Stimulated activated CD8-positive, alpha-beta memory T cell treated with anti-CD3 and anti-CD28 coated beads, Interleukin-7, amount 100 ng/mL, for 48 hours (primary cell): Measurements from ENCODE around the gene EXOSC10.
"Not testable (repeated sequence)": the region's sequence is repeated elsewhere in the genome, so short reads cannot be mapped to it uniquely, and the experiment has no call there.

Source experiments
- DNase-seq, 2 donors: peaks; one replicate each; pipeline ENCODE4 v3.0.0-alpha.2; 2020; ENCODE audit warnings: low read depth in 1 of 2; ENCODE audit errors: extremely low read depth in 1 of 2

EXOSC10 gene

DNA sequence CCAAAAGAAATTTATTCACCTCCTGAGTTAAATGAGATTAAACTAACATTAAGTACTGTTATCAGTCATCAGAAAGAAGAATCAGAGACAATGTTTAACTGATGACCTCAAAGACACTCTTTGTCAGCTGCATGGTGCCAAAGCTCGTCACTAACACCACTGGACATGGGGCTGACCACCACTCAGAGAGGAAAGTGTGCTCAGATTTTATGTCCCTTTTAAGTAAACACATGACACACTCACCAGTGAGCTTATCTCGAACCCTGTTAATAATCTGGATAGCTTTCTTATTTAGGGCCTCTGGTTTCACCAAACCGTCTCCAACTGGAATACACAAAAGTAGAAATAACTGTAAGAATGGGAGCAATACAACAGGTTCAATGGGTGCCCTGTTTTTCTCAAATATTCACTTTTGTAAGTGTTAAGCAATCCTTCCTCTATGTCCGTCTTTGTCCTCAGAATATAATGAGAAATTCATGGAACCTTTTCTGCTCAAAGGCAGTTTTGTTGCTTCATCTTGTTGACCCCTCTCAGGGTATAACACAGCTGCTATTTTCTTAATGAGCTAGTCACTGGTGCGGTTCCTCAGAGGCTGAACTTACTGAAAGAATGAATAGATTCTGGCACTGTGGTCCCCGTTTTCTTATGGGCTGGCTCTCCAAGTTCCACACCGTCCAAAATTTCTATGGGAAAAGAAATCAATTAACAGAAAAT is 9.5 kb upstream of the EXOSC10 start:
- DNase-seq = no peak

DNA sequence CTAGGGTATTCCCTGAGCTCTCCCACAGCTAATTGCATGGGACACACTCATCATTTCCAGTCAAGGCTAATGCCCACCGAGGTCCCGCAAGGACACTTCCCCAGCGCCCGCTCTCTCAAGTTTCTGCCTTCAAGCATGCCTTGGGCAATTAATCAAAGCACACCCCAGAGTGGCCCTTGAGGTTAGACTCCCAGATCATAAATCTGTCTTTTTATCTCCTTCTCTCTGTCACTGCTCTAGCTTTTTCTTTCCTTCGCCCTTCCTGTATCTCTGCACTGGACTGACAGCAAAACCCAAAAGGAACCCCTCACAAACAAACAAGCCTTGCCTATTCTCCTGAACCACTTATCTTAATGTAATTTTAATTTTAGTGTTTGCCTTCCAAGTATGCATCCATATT is 7.9 kb upstream of the EXOSC10 start:
- DNase-seq = no peak

DNA sequence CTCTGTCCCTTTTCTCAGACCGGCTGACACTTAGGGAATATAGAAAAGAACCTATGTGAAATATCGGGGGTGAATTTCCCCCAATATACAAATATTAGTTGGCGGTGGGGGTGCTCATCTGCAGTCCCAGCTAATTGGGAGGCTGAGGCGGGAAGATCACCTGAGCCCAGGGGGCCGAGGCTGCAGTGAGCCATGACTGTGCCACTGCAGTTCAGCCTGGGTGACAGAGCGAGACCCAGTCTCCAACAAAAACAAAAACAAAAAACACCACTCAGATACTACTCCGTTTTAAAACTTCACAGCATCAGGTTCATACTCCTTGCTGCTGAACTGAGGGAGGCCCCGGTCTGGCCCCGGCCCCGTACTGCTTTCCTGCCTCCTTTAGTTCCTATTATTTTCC is 5.9 kb upstream of the EXOSC10 start:
- no peak for DNase-seq

DNA sequence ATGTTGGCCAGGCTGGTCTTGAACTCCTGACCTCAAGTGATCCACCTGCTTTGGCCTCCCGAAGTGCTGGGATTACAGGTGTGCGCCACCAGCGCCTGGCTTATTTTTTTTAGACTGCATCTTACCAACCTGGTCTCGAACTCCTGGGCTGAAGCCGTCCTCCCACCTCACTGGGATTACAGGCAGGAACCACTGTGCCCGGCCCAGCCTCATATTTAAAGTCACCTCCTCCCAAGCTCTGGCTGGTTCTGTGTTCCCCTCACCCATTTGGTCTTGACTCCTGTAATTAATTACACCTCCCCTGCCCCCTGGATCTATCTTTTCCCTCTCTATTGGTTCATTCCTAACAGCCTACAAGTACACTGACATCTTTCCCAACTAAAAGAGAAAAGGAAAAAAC is 1.7 kb upstream of the EXOSC10 start:
- no peak for DNase-seq

DNA sequence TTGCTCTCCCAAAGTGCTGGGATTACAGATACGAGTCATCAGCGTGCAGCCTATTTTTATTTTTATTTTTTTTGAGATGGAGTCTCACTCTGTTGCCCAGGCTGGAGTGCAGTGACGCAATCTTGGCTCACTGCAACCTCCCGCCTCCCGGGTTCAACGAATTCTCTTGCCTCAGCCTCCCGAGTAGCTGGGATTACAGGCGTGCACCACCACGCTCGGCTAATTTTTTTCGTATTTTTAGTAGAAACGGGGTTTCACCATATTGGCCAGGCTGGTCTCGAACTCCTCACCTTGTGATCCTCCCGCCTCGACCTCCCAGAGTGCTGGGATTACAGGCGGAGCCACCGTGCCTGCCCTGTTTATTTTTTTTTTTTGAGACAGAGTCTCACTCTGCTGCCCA is 1.1 kb upstream of the EXOSC10 start:
- not testable (repeated sequence) for DNase-seq

DNA sequence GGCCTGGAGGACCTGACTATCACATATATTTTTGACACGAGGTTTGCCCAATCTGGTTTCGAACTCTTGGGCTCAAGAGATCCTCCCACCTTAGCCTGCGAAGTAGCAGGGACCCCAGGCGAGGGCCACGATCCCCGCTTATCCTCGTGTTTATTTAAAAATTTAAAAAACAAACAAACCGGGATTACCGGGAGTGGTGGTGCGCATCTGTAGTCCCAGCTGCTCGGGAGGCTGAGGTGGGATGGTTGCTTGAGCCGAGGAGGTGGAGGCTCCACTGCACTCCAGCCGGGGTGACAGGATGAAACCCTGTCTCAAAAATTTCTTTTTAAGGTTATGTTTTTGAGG is 452 bp upstream of the EXOSC10 start:
- DNase-seq = no peak

DNA sequence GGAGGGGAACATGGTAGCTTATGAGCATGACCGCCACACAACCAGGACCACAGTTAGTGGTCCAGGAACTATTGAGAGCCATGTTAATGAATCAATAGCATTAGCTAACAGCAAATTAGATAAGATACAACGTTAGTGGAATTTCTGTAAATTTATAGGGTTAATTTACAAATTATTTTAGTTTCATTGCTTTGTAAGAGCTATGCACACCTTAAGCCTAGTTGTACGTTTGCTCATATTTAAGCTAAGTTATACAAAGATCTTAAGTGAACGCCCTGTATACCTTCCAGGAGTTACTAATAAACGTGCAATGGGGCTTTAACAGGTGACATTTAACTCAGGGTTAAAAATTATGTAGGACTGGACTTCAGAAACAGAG is 749 bp downstream of the EXOSC10 start:
- DNase-seq = no peak

DNA sequence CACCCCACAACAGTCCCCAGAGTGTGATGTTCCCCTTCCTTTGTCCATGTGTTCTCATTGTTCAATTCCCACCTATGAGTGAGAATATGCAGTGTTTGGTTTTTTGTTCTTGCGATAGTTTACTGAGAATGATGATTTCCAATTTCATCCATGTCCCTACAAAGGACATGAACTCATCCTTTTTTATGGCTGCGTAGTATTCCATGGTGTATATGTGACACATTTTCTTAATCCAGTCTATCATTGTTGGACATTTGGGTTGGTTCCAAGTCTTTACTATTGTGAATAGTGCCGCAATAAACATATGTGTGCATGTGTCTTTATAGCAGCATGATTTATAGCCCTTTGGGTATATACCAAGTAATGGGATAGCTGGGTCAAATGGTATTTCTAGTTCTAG is 15.9 kb downstream of the EXOSC10 start:
- DNase-seq = not testable (repeated sequence)

DNA sequence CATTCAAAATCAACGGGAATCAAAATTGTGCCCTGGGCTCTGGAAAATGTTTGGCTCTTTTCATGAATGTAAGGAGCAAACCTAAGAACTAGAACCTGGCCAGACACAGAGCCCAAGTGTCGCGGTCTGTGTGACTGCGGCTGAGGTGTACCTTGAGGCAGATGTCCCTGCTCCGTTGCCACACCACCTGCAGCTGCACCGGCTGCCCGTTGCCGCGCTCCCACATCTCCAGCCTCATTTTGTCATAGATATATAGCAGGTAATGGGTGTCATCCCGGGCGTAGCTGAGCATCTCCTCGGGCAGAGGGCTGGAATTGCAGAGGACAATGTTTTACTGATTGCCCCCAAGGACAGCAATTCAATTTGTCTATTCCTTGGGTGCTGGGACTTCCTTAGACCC is 18.7 kb downstream of the EXOSC10 start:
- no peak for DNase-seq

DNA sequence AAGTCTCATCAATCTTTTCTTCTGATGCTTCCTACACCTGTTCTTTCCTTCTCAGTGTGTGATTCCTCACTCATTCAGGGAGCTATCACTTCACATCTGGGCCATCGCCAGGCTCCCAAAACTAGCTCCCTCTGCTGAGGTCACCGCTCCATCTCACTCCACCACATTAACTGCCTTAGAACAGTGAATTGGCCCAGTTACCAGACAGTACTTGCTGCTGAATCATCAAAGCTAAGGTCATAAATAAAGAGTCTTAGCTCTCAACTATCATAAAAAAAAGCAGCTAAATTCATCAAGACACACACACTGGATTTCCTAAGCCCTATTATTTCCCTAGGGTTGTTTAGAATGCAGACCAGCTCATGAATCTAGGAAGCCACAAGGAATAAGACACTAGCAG is 21.0 kb downstream of the EXOSC10 start:
- DNase-seq = no peak

DNA sequence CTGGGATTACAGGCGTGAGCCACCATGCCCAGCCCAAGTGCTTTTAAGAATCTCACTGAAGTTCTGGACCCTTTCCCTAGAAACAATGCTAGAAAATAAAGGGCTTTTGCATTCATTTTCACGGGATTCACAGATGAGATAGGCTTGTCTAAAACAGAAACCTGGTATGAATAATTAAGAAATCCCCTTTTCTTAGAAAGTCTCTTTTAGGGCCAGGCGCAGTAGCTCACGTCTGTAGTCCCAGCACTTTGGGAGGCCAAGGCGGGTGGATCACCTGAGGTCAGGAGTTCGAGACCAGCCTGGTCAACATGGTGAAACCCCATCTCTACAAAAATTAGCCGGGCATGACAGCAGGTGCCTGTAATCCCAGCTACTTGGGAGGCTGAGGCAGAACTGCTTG is 26.3 kb downstream of the EXOSC10 start:
- not testable (repeated sequence) for DNase-seq

DNA sequence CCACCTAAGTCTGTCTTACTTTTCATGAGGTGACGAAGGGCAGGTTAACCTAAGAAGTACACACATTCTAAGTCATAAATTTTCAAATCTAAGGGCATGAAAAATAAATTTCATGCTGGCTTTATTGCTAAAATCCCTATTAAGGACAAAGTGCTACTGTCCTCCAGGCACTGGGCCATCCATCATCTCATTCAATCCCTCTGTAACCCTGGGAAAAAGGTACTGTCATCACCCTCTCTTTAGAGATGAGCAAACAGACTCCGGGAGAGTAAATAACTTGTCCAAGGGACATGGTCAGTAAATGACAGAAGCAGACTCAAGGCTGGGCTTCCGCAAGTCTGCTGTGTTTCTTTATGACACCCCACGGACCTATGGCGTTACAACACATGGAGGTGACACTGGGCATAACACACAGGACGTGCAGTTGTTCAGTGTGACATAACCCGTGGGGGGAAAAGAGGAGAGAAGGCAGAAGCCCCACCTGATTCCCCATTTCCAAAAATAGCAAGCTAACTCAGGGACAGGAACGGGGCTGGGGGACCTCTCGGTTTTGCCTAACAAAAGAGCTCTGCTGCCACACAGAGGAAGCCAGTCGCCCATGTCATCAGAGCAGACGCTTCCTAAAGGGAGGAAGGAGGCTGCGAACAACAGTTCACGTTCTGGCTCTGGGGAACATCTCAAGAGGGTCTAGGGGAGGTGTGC is 27.3 kb downstream of the EXOSC10 start:
- no peak for DNase-seq

DNA sequence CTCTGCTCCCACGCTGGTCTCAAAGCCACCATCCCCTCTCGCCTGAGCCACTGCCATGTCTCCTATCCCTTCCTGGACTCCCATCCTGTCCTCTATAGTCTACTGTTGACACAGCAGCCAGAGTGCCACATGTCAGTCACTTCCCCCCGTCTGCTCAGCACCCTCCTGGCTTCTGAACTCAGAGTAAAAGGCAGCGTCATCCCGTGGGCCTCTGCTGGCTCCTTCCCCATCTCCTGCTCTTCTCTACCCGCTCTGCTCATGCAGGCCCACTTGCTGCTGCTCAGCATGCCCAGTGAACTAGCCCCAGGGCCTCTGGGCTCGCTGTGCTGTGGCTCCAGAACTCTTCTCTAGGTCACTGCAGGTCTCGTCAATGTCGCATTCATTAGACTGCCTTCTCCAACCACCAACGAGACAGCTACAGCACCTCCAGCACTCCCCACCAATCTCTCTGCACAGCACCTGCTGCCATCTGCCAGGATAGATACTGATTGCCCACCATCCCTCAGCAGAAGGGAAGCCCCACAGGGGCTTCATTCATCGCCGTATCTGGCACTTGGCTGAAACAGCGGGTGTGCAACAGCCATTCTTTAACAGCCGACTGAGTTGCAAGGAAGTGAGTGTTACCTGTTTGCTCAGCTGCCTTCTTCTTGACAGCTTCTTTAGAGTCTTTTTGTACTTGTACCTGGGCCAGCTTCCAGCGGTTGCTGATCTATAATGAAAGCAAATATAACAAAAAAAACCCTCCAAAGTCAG is 28.0 kb downstream of the EXOSC10 start:
- DNase-seq = no peak

DNA sequence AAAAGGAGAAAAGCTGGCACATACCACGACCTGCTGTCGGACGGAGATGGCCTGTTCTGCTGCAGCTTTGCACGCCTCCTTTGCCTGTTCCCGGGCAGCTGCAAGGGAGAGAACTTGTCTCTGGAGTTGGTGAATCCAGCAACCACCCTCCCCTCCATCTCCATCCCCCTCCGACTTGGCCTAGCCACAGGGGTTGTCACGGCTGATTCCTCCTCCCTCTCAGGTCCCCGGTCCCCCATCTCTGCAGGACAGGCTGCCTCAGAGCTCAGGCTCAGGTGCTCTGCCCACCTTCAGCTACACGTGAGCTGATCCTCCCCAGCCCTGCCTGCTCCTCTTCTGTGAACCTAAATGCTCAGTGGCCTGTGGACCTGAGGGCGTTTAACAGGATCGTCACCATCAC is 28.8 kb downstream of the EXOSC10 start:
- no peak for DNase-seq

DNA sequence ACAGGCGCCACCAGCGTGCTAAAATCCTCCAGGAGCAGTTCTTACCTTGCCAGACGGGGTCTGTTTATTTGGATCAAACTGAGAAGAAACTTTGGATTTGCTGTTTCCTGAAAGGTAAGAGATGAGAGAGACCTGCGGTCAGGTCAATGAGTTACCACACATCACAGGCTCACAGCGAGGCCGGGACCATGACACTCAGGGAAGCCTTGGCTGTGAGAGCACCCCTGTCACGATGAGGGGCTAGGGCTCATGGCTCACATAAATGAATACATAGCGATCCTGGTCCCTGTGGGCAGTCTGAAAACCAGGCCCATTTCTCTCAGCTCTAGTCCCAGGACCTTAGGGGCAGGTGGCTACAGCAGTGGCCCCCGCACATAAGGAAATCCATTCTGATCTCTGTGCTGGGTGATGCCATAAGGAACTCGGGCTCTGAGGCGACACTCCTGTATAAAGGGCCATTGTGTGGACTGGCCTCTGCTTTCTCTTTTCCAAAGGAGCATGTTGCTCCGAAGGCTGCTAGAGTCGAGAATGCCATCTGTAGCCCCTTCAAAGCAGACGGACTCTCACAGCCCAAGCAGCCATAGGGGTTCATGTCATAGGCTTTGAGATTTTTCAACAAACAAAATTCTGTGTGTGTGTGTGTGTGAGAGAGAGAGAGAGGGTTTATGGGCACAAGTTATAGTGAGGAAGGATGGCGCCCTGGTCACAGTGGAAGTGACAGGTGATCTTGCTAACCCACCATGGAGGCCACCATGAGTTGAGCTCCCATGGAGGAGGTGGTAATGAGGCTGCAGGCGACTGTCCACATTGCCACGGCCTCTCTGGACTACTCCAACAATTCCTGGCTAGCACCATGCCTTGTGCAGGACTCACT is 30.8 kb downstream of the EXOSC10 start:
- no peak for DNase-seq

DNA sequence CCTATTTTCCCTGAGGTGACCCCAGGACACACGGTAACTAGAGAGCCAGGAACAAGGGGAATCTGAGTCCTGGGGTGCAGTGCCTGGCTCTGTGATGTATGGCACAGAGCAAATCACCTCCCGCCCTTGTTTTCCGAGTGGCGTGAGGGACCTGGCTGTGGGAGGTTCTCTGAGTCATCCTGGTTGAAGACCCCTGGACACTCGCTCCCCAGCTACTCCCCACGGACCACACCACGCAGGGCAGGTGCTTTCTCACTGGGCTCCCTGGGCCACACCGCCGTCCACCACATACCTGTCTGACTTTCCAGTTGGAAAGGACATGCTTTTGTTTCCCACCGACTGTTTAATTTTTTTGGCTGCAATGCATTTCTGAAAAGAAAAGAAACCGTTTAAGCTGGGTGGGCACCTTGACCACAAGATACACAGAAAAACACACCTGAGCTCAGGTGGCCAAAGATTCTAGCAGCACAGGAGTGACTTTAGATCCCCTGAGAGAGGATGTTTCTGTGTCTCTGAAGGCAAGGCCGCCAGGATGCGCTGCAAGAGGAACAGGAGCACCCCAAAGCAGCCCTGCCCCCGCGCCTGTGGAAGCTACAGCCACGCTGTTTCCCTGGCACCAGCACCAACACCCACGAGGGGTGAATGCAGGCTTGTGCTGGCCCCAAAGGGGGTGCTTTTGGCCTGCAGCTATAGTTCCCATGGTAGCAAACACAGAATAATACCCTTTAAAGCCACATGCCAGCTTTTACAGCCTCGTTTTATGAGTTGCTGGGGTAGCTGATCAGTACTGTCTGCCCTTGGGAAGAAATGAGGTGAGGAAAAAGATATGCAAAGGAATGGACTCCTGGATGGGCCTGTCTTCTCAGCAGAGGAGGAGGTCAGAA is 31.7 kb downstream of the EXOSC10 start:
- no peak for DNase-seq

DNA sequence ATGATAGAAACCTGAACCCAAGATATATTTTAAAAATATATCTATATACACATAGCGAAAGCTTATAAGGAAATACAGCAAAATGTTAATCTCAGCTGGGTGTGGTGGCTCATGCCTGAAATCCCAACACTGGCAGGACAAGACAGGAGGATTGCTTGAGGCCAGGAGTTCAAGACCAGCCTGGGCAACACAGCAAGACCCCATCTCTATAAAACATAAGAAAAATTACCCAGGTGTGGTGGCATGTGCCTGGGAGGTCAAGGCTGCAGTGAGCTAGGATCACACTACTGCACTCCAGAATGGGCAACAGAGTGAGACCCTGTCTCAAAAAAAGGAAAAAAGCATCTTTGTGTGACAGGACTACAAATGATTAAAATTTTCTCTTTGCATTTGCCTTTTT is 33.9 kb downstream of the EXOSC10 start:
- no peak for DNase-seq

DNA sequence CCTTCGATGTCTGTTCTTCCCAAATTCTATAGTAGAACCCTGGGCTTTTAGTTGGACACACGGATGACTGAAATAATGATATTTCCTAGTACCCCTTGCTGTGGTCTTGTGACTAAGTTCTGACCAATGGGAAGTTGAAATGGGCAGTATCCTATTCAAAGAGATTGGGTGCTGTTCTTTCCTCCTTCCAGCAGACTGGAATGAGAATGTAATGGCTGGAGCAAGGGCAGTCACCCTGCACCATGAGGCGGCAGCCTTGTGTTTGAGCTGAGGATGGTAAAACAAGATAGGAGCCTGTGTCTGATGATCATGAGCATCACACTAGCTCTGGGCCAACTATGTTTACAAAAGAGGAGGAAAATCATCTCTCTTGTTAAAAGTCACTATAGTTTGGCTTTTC is 34.7 kb downstream of the EXOSC10 start:
- no peak for DNase-seq

DNA sequence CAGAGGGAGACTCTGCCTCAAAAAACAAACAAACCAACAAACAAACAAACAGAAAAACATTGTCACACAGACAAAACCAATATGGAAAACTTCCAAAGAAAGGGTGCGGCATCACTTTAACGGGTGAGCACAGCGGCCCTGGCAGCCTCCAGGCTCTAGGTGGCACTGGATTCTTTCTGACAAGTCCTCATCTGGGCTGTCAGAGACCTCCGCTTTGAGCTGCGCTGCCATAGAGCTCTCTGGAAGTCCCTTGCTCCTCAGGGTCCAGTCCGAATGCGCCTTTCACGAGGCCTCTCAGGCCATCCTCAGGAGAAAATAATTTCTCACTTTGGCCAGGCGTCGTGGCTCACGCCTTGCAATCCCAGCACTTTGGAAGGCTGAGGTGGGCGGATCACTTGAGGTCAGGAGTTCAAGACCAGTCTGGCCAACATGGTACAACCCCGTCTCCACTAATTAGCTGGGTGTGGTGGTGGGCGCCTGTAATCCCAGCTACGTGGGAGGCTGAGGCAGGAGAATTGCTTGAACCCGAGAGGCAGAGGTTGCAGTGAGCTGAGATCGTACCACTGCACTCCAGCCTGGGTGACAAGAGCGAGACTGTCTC is 35.6 kb downstream of the EXOSC10 start:
- not testable (repeated sequence) for DNase-seq

DNA sequence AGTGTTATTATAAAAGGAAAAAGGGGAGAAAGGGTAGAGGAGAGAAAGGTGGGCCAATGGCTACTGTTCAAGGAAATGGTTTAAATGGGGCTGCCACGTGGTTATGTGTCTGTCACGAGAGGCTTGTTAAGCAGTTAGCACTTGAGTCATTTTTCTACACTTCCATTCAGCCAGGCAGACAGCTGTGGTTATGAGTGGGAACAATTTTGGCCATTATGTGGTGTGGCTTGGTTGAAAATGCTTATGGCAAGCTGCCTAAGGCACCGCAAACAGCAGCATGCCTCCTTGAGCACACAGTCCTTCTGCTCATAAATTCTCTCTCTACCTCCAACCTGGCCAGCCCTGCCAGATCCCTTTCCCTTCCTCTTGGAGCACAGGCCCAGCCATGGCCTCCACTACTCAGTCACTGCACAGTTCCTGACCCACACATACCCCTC is 36.7 kb downstream of the EXOSC10 start:
- DNase-seq = peak; percentile 39 to 47
